Endothelial cell of umbilical vein (primary cell): ENCODE data around the gene ACSM4. TPM values are rescaled to one million over a fixed set of nuclear protein-coding genes. Genes with fewer than 3 reads are reported as not detected.

Source experiments
- polyA plus RNA-seq, 4 experiments: library from polyadenylated mRNA; depleted of rRNA in 3 of 4; stranded (reverse) in 3 of 4; unstranded in 1 of 4; fragments of >200 nt; gene quantifications; 2 replicates each; pipeline versions ENCODE4 v1.2.1 to v1.2.3, GENCODE V29; 2011 to 2012; ENCODE audit warnings: missing spikeins in 1 of 4
- total RNA-seq: library from RNA; stranded (reverse); gene quantifications from 2 replicates; pipeline ENCODE4 v1.2.3, GENCODE V29; 2021

The ACSM4 gene
- total and polyA plus RNA-seq, 2 donors (not counting 3 experiments of a cell fraction or from before 2014, with no cell fraction given): not detected

Other genes starting within 250 kb of the ACSM4 start
- 0.38 and 0.83 TPM in 2 replicates for gene C1S, start 243.4 kb upstream of the ACSM4 start, total RNA-seq
- 0.16 and 0.32 TPM in 2 replicates for gene C1S, start 243.4 kb upstream of the ACSM4 start, polyA plus RNA-seq
- 3.1 and 3.6 TPM in 2 replicates for gene C1R, start 211.6 kb upstream of the ACSM4 start, total RNA-seq
- gene C1R, start 211.6 kb upstream of the ACSM4 start, polyA plus RNA-seq: 5.1 and 5.8 TPM in 2 replicates
- gene C1RL, start 194.9 kb upstream of the ACSM4 start, total RNA-seq: 22.5 and 25.0 TPM in 2 replicates
- 20.9 and 26.3 TPM in 2 replicates for gene C1RL, start 194.9 kb upstream of the ACSM4 start, polyA plus RNA-seq
- gene RBP5, start 175.2 kb upstream of the ACSM4 start, total RNA-seq: not detected in 2 replicates
- gene RBP5, start 175.2 kb upstream of the ACSM4 start, polyA plus RNA-seq: 0.11 and 0.12 TPM in 2 replicates
- gene CLSTN3, start 173.7 kb upstream of the ACSM4 start, total RNA-seq: 24.2 and 27.8 TPM in 2 replicates
- gene CLSTN3, start 173.7 kb upstream of the ACSM4 start, polyA plus RNA-seq: 38.9 and 45.9 TPM in 2 replicates
- gene PEX5, start 114.4 kb upstream of the ACSM4 start, total RNA-seq: 24.2 and 32.3 TPM in 2 replicates
- gene PEX5, start 114.4 kb upstream of the ACSM4 start, polyA plus RNA-seq: 11.4 and 12.9 TPM in 2 replicates
- gene CD163L1, start 140.1 kb downstream of the ACSM4 start, total RNA-seq: 7.5 and 10.7 TPM in 2 replicates
- 1.9 and 2.8 TPM in 2 replicates for gene CD163L1, start 140.1 kb downstream of the ACSM4 start, polyA plus RNA-seq
- gene CD163, start 199.7 kb downstream of the ACSM4 start, total RNA-seq: not detected in 2 replicates
- gene CD163, start 199.7 kb downstream of the ACSM4 start, polyA plus RNA-seq: not detected in 2 replicates